ENCODE data around the gene CCL4. TPM values are rescaled to one million over a fixed set of nuclear protein-coding genes. Genes with fewer than 3 reads are reported as not detected.
A peak's percentile ranks its signal among the peaks of the same experiment; 100 is the strongest.
"Not testable (repeated sequence)": the region's sequence is repeated elsewhere in the genome, so short reads cannot be mapped to it uniquely, and the experiment has no call there.

Gene CCL4
- total and polyA plus RNA-seq, 2 donors (not counting 1 experiment from before 2014, with no cell fraction given): 3.5 to 7.6 TPM

GRCh38 chr17:36111068-36111490 lies 7.5 kb downstream of the CCL4 start:
- no peaks in the 10 kb centered on the region for H3K79me2 ChIP-seq (ENCODE audit: control insufficient read depth, insufficient read depth, low read length)
- no peak overlapping the region for H3K4me3 ChIP-seq (ENCODE audit: control extremely low read depth in 1 of 5, extremely low read depth in 1 of 5, insufficient read depth in 1 of 5, low read depth in 2 of 5, low read length in 4 of 5)
- no peak overlapping the region for H3K4me2 ChIP-seq (replicated peaks; ENCODE audit: low read depth, low read length, poor library complexity, severe bottlenecking)
- no peak overlapping the region for H3K9ac ChIP-seq (ENCODE audit: low read length)
- H3K9me3 ChIP-seq (ENCODE audit: control extremely low read depth in 1 of 3, control insufficient read depth in 2 of 3, insufficient read depth in 1 of 3, low read length in 2 of 3): peaks cover 1 to 15% (median 9%) of the 10 kb centered on the region in 3 donors
- H3K36me3 ChIP-seq (replicated peaks in 1 of 2; ENCODE audit: control extremely low read depth in 1 of 2, control insufficient read depth in 1 of 2, extremely low read depth in 1 of 2, insufficient read depth in 2 of 2, low read length in 1 of 2): no peaks in the 10 kb centered on the region
- 26% methylated on average over 3 of the region's 4 CpGs for WGBS (ENCODE audit: insufficient coverage)
- Mint-ChIP-seq H3K27me3 (peaks cover 18% of the 10 kb centered on the region), H3K27ac (no peak overlapping the region), H3K4me3 (peak overlapping the region; percentile 14), H3K4me1 (peaks cover 31% of the 10 kb centered on the region), H3K9me3 (ENCODE audit: insufficient read depth) (peaks cover 11% of the 10 kb centered on the region)
- no peak for TF ChIP-seq EZH2 (IDR thresholded peaks at IDR 0.05; ENCODE audit: borderline replicate concordance, insufficient read depth, low read depth, low read length, poor library complexity, severe bottlenecking)
- TF ChIP-seq, protein P1, sequence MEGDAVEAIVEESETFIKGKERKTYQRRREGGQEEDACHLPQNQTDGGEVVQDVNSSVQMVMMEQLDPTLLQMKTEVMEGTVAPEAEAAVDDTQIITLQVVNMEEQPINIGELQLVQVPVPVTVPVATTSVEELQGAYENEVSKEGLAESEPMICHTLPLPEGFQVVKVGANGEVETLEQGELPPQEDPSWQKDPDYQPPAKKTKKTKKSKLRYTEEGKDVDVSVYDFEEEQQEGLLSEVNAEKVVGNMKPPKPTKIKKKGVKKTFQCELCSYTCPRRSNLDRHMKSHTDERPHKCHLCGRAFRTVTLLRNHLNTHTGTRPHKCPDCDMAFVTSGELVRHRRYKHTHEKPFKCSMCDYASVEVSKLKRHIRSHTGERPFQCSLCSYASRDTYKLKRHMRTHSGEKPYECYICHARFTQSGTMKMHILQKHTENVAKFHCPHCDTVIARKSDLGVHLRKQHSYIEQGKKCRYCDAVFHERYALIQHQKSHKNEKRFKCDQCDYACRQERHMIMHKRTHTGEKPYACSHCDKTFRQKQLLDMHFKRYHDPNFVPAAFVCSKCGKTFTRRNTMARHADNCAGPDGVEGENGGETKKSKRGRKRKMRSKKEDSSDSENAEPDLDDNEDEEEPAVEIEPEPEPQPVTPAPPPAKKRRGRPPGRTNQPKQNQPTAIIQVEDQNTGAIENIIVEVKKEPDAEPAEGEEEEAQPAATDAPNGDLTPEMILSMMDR (IDR thresholded peaks at IDR 0.05): no peak
- H2AFZ ChIP-seq (ENCODE audit: insufficient read depth, low read depth, low read length, poor library complexity, severe bottlenecking): no peak overlapping the region
- intact Hi-C loops (cut with micrococcal nuclease): no loop called here
- no peak for ATAC-seq (ENCODE audit: low read depth)
- H3K27me3 ChIP-seq (replicated peaks in 1 of 4; ENCODE audit: control extremely low read depth in 1 of 4, control insufficient read depth in 3 of 4, insufficient read depth in 4 of 4, low read length in 3 of 4): peaks cover 0 to 4% (median 0%) of the 10 kb centered on the region in 4 experiments
- peaks cover 12 to 20% of the 10 kb centered on the region in 2 donors for H3K4me1 ChIP-seq (ENCODE audit: control insufficient read depth in 2 of 2, insufficient read depth in 2 of 2, low read length in 2 of 2)
- H3K27ac ChIP-seq (ENCODE audit: low read length in 2 of 2): peak overlapping the region in 1 of 2 donors; percentile 20
- no peaks in the 10 kb centered on the region for H4K20me1 ChIP-seq (ENCODE audit: control insufficient read depth, insufficient read depth, low read length, poor library complexity, severe bottlenecking)
- POLR2A ChIA-PET: no interaction called here
- DNase-seq: no peak
- CTCF ChIA-PET: interaction anchor here (1.4 kb wide), 1 partner anchor 21 kb away, joined by 4 read pairs; the partner anchor contains the start of gene CCL3

DNA sequence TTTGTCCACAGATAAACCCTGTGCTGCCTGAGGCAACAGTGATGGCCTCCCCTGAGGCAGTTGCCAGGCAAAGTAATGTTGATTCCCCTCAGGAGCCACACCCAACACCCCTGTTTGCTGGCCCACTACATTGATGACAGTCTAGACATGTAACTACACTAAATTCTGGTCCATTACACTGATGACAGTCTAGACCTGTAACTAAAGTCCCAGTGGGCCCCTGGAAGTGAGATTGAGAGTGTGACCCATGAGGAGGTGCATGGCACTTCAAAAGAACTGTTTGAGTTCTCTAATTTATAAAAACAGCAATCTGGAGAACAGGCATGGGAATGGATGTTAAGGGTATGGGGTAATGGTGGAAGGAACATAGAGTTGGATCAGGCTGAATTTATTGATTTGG lies 8.9 kb downstream of the CCL4 start:
- H3K9ac ChIP-seq (ENCODE audit: low read length): no peak overlapping the region
- Mint-ChIP-seq H3K27ac (peak overlapping the region; percentile 16), H3K4me1 (peaks cover 30% of the 10 kb centered on the region), H3K27me3 (peaks cover 10% of the 10 kb centered on the region), H3K9me3 (ENCODE audit: insufficient read depth) (peaks cover 11% of the 10 kb centered on the region), H3K4me3 (no peak overlapping the region)
- no peaks in the 10 kb centered on the region for H3K27me3 ChIP-seq (replicated peaks in 1 of 4; ENCODE audit: control extremely low read depth in 1 of 4, control insufficient read depth in 3 of 4, insufficient read depth in 4 of 4, low read length in 3 of 4)
- no peak overlapping the region for H3K27ac ChIP-seq (ENCODE audit: low read length in 2 of 2)
- DNase-seq (no peak), ATAC-seq (ENCODE audit: low read depth) (no peak)
- H3K4me1 ChIP-seq (ENCODE audit: control insufficient read depth in 2 of 2, insufficient read depth in 2 of 2, low read length in 2 of 2): peaks cover 13 to 17% of the 10 kb centered on the region in 2 donors
- ChIA-PET CTCF (no interaction called here), POLR2A (no interaction called here)
- peaks cover 1 to 15% (median 9%) of the 10 kb centered on the region in 3 donors for H3K9me3 ChIP-seq (ENCODE audit: control extremely low read depth in 1 of 3, control insufficient read depth in 2 of 3, insufficient read depth in 1 of 3, low read length in 2 of 3)
- H3K4me2 ChIP-seq (replicated peaks; ENCODE audit: low read depth, low read length, poor library complexity, severe bottlenecking): no peak overlapping the region
- no peaks in the 10 kb centered on the region for H4K20me1 ChIP-seq (ENCODE audit: control insufficient read depth, insufficient read depth, low read length, poor library complexity, severe bottlenecking)
- no peaks in the 10 kb centered on the region for H3K79me2 ChIP-seq (ENCODE audit: control insufficient read depth, insufficient read depth, low read length)
- H3K4me3 ChIP-seq (ENCODE audit: control extremely low read depth in 1 of 5, extremely low read depth in 1 of 5, insufficient read depth in 1 of 5, low read depth in 2 of 5, low read length in 4 of 5): no peak overlapping the region
- intact Hi-C loops (cut with micrococcal nuclease): no loop called here
- TF ChIP-seq EZH2 (IDR thresholded peaks at IDR 0.05; ENCODE audit: borderline replicate concordance, insufficient read depth, low read depth, low read length, poor library complexity, severe bottlenecking): no peak
- TF ChIP-seq, protein P1 (IDR thresholded peaks at IDR 0.05): no peak
- H3K36me3 ChIP-seq (replicated peaks in 1 of 2; ENCODE audit: control extremely low read depth in 1 of 2, control insufficient read depth in 1 of 2, extremely low read depth in 1 of 2, insufficient read depth in 2 of 2, low read length in 1 of 2): no peaks in the 10 kb centered on the region
- no peak overlapping the region for H2AFZ ChIP-seq (ENCODE audit: insufficient read depth, low read depth, low read length, poor library complexity, severe bottlenecking)

DNA sequence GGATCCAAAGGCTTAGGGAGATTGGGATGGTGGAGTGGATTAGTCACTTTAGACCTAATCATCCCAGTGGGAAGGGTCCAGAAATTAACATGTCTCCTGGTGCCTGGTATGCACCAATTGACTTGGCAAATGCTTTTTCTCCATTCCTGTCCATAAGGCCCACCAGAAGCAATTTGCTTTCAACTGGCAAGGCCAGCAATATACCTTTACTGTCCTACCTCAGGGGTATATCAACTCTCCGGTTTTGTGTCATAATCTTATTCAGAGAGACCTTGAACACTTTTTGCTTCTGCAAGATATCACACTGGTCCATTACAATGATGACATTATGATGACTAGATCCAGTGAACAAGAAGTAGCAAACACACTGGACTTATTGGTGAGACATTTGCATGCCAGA lies 9.5 kb downstream of the CCL4 start:
- H2AFZ ChIP-seq (ENCODE audit: insufficient read depth, low read depth, low read length, poor library complexity, severe bottlenecking); H3K36me3 ChIP-seq (replicated peaks in 1 of 2; ENCODE audit: control extremely low read depth in 1 of 2, control insufficient read depth in 1 of 2, extremely low read depth in 1 of 2, insufficient read depth in 2 of 2, low read length in 1 of 2); H3K27me3 Mint-ChIP-seq; H3K27ac ChIP-seq (ENCODE audit: low read length in 2 of 2); DNase-seq; H3K4me3 ChIP-seq (ENCODE audit: control extremely low read depth in 1 of 5, extremely low read depth in 1 of 5, insufficient read depth in 1 of 5, low read depth in 2 of 5, low read length in 4 of 5); H4K20me1 ChIP-seq (ENCODE audit: control insufficient read depth, insufficient read depth, low read length, poor library complexity, severe bottlenecking); POLR2A ChIA-PET; H3K9ac ChIP-seq (ENCODE audit: low read length); H3K79me2 ChIP-seq (ENCODE audit: control insufficient read depth, insufficient read depth, low read length); ATAC-seq (ENCODE audit: low read depth); H3K4me2 ChIP-seq (replicated peaks; ENCODE audit: low read depth, low read length, poor library complexity, severe bottlenecking); CTCF ChIA-PET; H3K27ac Mint-ChIP-seq; H3K4me3 Mint-ChIP-seq; H3K27me3 ChIP-seq (replicated peaks in 1 of 4; ENCODE audit: control extremely low read depth in 1 of 4, control insufficient read depth in 3 of 4, insufficient read depth in 4 of 4, low read length in 3 of 4); intact Hi-C loops (cut with micrococcal nuclease): not testable (repeated sequence)
- peaks cover 19% of the 10 kb centered on the region in 2 donors for H3K4me1 ChIP-seq (ENCODE audit: control insufficient read depth in 2 of 2, insufficient read depth in 2 of 2, low read length in 2 of 2)
- Mint-ChIP-seq H3K4me1 (peaks cover 31% of the 10 kb centered on the region), H3K9me3 (ENCODE audit: insufficient read depth) (peaks cover 11% of the 10 kb centered on the region)
- WGBS (ENCODE audit: insufficient coverage): no CpG with 5 or more reads among the region's 1 CpG
- peaks cover 1 to 15% (median 9%) of the 10 kb centered on the region in 3 donors for H3K9me3 ChIP-seq (ENCODE audit: control extremely low read depth in 1 of 3, control insufficient read depth in 2 of 3, insufficient read depth in 1 of 3, low read length in 2 of 3)
